DOHH2 (cell line): ENCODE measurements around the gene AP2M1.

Source experiments
- EZH2phosphoT487 ChIP-seq: fragments of 200-600 bp; sonication (generic); IDR thresholded peaks from 2 replicates; pipeline ENCODE4 v1.6.1; 2017; ENCODE audit warnings: borderline replicate concordance, mild to moderate bottlenecking, antibody characterized with exemption, low read length, moderate library complexity, mixed read lengths
- TF ChIP-seq, protein P1 (sequence below): fragments of 200-600 bp; sonication (generic); IDR thresholded peaks from one replicate; pipeline ENCODE4 v1.5.1; 2014; ENCODE audit warnings: antibody characterized with exemption, mild to moderate bottlenecking, low read depth, low read length; ENCODE audit not compliant: poor library complexity, severe bottlenecking

DNA sequence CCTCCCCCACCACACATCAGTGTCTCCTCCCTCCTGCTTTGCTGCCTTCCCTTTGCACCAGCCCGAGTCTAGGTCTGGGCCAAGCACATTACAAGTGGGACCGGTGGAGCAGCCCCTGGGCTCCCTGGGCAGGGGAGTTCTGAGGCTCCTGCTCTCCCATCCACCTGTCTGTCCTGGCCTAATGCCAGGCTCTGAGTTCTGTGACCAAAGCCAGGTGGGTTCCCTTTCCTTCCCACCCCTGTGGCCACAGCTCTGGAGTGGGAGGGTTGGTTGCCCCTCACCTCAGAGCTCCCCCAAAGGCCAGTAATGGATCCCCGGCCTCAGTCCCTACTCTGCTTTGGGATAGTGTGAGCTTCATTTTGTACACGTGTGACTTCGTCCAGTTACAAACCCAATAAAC lies 9.0 kb downstream of the AP2M1 start:
- TF ChIP-seq, protein P1, sequence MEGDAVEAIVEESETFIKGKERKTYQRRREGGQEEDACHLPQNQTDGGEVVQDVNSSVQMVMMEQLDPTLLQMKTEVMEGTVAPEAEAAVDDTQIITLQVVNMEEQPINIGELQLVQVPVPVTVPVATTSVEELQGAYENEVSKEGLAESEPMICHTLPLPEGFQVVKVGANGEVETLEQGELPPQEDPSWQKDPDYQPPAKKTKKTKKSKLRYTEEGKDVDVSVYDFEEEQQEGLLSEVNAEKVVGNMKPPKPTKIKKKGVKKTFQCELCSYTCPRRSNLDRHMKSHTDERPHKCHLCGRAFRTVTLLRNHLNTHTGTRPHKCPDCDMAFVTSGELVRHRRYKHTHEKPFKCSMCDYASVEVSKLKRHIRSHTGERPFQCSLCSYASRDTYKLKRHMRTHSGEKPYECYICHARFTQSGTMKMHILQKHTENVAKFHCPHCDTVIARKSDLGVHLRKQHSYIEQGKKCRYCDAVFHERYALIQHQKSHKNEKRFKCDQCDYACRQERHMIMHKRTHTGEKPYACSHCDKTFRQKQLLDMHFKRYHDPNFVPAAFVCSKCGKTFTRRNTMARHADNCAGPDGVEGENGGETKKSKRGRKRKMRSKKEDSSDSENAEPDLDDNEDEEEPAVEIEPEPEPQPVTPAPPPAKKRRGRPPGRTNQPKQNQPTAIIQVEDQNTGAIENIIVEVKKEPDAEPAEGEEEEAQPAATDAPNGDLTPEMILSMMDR: no peak
- no peak for TF ChIP-seq EZH2phosphoT487
